Posterior vena cava (tissue), 2 donors: ENCODE data around the gene NARF. TPM values are rescaled to one million over a fixed set of nuclear protein-coding genes. Genes with fewer than 3 reads are reported as not detected.

Source experiments
- DNase-seq: peaks from one replicate; pipeline ENCODE4 v3.0.0-alpha.2; 2020; ENCODE audit warnings: low spot score
- intact Hi-C, 2 donors: fragments of 100-400 bp; cut with DNase I; formaldehyde crosslinking; loops; one replicate each; pipeline versions ENCODE4 v1.14.1 to v1.14.2; 2022 to 2023
- total RNA-seq, 2 donors: library from RNA; stranded (reverse); fragmentation: NEBNext Ultra II Directional; extraction: Animal tissue kit (Norgen Biotek cat#: 25700); gene quantifications; one replicate each; pipeline ENCODE4 v1.2.1, GENCODE V29; 2021
- donor health status: DM: yes; HTN: yes; CAD: no.
- donor health status: DM: yes; HTN: yes; CAD: no.

Gene NARF
- total RNA-seq, 2 donors from 2014 or later: 34.2 to 37.1 TPM

DNA sequence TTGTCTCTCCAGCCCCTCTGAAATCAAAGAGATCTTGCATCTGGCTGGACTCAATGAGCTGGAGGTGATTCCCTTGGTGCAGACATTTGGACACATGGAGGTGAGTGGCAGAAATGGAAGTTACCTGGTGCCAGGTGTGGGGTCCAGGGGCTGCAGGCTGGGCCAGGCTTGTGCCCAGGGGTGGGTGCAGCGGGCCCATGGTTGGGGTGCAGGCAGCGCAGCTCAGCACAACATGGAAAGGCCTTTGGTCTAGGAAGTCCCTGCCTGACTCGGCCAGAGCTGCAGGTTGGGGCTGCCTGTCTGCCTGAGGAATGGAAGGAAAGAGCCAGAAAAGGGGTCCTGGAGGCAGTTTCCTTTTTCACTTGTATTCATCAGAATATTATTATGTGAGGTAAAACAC, 30.0 kb upstream of the NARF start:
- intact Hi-C loops: no loop called here
- DNase-seq: no peak

DNA sequence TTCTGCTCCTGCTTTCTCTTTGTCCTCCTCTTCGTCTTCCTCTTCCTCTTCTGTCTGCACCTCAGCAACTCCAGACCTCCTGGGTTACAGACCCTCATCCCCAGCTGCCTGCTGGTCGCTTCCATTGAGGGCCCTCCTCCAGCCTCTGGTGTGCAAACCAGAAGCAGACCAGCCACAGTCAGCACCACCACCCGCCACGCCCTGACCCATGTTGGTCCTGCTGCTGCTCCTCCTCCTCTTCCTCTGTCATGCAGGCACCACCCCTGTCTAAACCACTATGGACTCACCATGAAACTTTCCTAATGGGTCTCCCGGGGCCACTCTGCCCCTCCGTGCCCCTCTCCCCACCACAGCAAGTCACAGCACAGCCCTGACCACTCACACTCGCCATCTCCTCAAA, 28.7 kb upstream of the NARF start:
- DNase-seq: no peak
- intact Hi-C loops: no loop called here

GRCh38 chr17:82432017-82432416, 26.5 kb upstream of the NARF start:
- DNase-seq: no peak
- intact Hi-C loops: no loop called here

- no peak for DNase-seq
- intact Hi-C loops: no loop called here
These were observed 24.9 kb upstream of the NARF start for GRCh38 chr17:82433560-82434215.

- DNase-seq: no peak
- intact Hi-C loops: no loop called here
These were observed 24.4 kb upstream of the NARF start for GRCh38 chr17:82434216-82434565.

- intact Hi-C loops: no loop called here
- DNase-seq: no peak
These were observed 23.4 kb upstream of the NARF start for GRCh38 chr17:82435103-82435502.

DNA sequence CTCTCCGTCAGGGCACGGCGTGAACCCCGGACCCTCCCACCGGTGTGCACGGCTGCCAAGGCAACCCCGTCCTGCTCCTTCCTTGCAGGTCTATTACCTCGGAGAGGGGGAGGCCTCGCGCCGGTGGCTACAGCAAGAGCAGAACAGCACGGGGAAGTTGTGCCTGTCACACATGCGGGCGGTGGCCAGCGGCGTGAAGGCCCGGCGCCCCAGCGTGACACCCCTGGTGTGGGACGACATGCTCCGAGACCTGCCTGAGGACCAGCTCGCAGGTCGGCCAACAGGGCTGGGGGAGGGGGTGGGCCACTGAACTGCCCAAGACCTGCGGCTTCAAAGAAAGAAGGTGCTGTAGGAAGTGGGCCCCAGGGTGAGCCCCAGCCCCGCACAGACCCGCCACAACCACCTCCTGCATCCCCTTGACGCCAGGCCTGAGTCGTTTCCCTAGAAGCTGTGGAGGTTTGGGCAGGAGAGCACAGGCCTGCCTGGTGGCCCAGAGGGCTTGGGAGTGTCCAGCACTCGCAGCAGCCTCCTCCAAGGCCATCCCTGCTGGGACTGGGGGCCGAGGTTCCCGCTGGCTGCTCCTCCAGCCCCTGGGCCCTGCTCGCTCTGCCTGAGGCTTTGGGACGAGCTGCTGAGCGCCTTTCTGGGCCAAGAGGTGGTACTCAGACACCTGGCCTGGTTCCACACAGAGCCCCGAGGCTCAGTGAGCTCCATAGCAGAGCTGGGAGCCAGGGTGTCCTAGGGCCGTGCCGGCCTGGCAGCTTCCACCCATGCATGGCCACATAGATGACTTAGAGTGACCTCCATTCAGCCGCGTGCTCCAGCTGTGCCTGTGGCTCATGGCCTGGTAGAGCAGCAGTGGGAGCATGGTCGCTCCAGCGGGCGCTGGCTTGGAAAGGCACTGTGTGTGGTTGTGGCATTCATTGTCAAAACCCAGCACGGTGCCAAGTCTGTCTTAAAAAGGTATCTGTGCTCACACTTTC, 22.6 kb upstream of the NARF start:
- intact Hi-C loops: no loop called here
- no peak for DNase-seq

- DNase-seq: no peak
- intact Hi-C loops: no loop called here
These were observed 21.8 kb upstream of the NARF start for GRCh38 chr17:82436601-82437324.

GRCh38 chr17:82437325-82437668, 21.2 kb upstream of the NARF start:
- intact Hi-C loops: no loop called here
- DNase-seq: no peak

DNA sequence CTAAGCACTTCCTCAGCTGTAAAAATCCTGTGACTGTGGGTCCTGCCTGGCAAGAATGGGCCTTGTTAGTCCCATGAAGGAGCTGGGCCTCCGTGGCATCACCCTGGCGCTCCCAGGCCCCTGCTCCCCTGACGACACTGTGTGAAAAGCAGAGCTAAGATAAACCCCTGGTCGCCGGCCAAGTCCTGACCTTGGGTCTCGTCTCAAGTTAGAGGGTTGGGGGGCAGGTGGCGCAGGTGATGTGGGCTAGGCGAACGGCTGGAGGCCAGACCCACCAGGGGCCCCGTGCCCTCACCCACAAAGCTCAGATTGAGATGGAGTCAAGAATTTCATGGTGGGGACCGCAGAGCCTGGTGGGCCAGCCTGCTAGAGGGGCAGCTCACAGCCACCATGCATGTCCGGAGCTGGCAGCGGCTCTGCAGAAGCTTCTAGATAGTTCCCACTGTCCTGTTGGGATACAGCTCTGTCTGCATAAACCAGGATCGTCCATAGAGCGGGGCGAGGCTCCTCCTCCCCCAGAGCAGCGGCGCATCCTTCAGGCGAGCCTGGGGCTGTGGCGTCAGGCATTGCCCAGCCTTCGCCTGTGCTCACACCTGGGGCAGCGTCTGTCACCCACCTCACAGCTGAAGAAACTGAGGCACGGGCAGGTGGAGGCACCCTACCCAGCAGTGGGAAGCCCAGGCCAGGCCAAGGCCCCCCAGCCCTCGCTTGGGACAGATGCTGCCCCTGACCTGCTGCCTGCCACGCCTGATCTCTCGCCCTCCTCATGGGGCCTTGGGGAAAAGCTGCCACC, 19.9 kb upstream of the NARF start:
- intact Hi-C loops: no loop called here
- DNase-seq: no peak

DNA sequence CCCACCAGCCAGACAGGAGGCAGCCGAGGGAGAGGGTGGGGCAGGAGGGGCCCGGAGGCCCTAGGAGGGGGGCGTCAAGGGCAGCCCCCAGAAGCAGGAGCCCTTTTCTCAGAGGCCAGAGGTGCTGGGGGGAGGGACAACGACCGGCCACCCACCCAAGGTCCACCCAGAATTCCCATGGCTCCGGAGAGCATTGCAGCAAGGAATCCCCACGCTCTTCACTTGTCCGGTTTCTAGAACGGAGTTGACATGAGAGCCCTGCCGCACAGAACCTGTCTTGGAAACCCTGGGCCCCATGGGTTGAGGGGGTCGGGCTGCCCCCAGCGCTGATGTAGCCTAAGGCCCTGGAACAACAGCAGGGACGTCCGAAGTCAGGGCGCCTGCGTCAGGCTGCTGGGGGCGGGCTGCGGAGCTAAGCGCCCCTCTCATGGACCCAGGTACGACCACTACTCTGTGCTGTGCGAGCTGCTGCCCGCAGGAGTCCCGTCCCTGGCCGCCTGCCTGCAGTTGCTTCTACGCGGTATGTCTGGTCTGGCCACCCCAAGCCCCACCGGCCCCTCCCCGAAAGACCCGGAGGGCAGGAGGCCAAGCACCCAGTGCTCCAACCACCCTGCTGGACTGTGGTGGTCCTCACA, 19.2 kb upstream of the NARF start:
- intact Hi-C loops: no loop called here
- no peak for DNase-seq

DNA sequence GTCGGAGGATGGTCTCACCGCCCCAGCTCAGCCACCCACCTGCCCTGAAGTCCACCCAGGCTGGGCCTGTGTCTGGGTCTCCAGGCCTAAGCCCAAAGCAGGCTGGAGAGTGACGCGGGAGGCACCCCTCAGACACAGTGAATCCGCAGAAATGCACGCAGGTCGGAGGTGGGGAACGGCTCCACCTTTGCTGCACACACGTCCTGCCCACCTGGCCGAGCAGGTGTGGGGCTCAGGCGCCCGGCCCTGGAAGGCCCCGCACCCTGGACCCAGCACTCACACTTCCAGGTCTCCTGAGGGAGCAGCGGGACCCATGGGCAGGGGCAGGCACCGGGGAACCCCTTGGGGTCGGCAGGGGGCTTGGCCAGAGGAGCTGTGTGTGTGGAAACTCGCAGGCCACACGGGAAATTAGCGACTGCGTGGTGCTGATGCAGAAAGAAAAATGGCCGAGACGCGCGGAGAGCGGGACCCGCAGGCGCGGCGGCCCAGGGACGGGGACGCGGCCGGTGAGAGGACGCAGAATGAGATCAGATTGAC, 18.6 kb upstream of the NARF start:
- intact Hi-C loops: no loop called here
- no peak for DNase-seq

DNA sequence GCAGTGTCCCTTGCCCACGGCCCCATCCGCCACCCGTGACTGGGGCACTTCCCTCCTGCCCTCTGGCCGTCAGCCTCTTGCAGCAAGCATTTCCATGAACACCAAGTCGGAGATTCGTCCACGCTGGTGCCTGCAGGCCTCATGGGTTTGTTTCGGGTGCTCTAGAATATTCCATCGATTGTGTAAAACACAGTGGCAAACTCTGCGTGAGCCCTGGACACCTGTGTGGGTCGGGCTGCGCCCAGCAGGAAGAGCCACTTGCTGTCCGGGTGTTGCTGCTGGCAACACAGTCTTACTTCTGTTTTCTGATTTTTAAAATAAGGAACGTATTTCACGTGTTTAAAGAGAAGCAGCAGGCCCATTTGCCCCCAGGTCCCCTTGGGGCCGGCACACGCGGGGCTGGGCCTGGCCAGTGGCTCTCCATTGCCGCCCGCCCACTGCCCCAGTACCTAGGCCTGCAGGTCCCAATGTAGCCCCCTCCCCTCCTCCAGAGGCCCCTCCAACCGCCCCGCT, 18.0 kb upstream of the NARF start:
- intact Hi-C loops: no loop called here
- no peak for DNase-seq

DNA sequence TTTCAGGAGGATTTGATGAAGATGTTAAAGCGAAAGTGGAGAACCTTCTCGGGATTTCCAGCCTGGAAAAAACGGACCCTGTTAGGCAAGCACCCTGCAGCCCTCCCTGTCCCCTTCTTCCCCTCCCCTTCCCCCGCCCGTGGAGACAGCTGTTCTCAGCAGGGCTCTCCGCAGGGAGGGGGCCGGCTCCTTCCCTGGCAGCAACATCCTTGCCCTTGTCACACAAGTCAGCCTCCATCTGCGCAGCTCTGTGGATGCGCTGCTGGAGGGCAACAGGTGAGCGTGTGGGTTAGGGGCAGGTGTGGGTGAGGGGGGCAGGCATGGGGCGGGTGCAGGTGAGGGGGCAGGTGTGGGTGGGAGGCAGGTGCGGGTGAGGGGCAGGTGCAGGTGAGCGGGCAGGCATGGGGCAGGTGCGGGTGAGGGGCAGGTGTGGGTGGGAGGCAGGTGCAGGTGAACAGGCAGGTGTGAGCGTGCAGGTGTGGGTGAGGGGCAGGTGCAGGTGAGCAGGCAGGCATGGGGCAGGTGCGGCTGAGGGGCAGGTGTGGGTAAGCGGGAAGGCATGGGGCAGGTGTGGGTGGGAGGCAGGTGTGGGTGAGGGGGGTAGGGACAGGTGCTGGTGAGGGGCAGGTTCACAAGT, 17.4 kb upstream of the NARF start:
- DNase-seq: no peak
- intact Hi-C loops: no loop called here

- intact Hi-C loops: no loop called here
These were observed 16.7 kb upstream of the NARF start for GRCh38 chr17:82441691-82442487.

DNA sequence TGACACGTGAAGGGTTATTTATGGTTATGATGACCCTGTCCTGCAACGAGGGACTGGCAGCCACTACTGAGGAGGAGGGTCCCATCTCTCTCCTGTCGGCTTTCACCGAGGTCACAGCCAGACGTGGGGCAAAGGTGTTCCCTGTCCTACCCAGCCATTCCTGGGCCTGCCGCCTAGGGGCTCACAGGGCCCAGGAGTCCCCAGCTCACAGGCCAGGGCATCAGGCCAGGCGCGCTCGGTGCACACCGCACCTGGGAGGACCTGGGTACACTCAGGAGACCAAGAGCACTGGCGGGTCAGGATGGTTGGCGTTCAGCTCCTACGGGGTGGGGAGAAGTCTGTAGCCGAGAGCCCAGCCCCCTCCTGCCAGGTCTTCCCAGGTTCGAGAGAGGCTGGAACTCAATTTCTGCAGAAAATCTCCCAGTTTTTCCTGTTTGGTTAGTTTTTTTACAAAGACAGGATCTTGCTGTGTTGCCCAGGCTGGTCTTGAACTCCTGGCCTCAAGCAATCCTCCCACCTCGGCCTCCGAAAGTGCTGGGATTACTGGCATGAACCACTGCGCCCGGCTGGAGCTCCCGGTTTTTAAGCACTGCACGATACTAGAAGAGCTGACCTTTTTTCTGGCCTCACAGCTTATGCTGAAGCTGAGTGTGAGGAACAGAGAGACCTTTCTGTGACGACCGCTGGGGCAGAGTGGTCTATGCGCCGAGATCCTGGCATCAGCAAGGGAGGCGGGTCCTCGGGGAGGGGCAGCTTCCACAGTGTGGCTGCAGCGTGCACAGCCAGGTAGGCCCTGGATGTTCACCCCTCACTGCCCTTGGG, 15.7 kb upstream of the NARF start:
- intact Hi-C loops: no loop called here
- DNase-seq: no peak

More at GRCh38 chr17:82441691-82442487, 16.7 kb upstream of the NARF start:
- no peak for DNase-seq
